ENCODE results near the gene PDHX. TPM values are rescaled to one million over a fixed set of nuclear protein-coding genes. Genes with fewer than 3 reads are reported as not detected.

PDHX gene
- total and polyA plus RNA-seq, 2 of the 4 experiments (the other 2 are of a cell fraction): 19.8 to 26.7 TPM

- no peaks in the 10 kb centered on the region for H3K9me3 ChIP-seq (ENCODE audit: control insufficient read depth, insufficient read depth, low read length)
- CTCF ChIA-PET: interaction anchor here (0.6 kb wide), 1 partner anchor 12 kb away, joined by 3 read pairs; no protein-coding TSS in a partner anchor
- TF ChIP-seq CTCF (conservative IDR thresholded peaks at IDR 0.05; ENCODE audit: low read depth, low read length): no peak
- TF ChIP-seq RCOR1 (IDR thresholded peaks at IDR 0.05; ENCODE audit: insufficient replicate concordance, low read length): no peak
- no peak for TF ChIP-seq MXI1 (IDR thresholded peaks at IDR 0.05; ENCODE audit: borderline replicate concordance, low read depth, low read length)
- TF ChIP-seq MAFK (IDR thresholded peaks at IDR 0.05; ENCODE audit: low read depth, low read length): no peak
- TF ChIP-seq MAZ (IDR thresholded peaks at IDR 0.05; ENCODE audit: borderline replicate concordance, low read depth, low read length): no peak
- no peak for TF ChIP-seq ELK1 (IDR thresholded peaks at IDR 0.05; ENCODE audit: borderline replicate concordance, low read depth, low read length)
- no peak for TF ChIP-seq RAD21 (IDR thresholded peaks at IDR 0.05; ENCODE audit: low read length)
- no peak for TF ChIP-seq RFX5 (IDR thresholded peaks at IDR 0.05; ENCODE audit: low read depth, low read length)
- no peak for TF ChIP-seq CEBPB (IDR thresholded peaks at IDR 0.05; ENCODE audit: low read depth, low read length)
- TF ChIP-seq BHLHE40 (IDR thresholded peaks at IDR 0.05; ENCODE audit: low read depth, low read length): no peak
- no peak for TF ChIP-seq POLR2A (IDR thresholded peaks at IDR 0.05; ENCODE audit: low read depth, low read length)
- TF ChIP-seq SMC3 (IDR thresholded peaks at IDR 0.05; ENCODE audit: low read depth, low read length): no peak
- no peak for TF ChIP-seq CHD1 (IDR thresholded peaks at IDR 0.05; ENCODE audit: low read depth, low read length)
- TF ChIP-seq NFE2L2 (IDR thresholded peaks at IDR 0.05; ENCODE audit: low read depth, low read length): no peak
- no peak for TF ChIP-seq FOS (IDR thresholded peaks at IDR 0.05; ENCODE audit: low read depth, low read length)
Observed at GRCh38 chr11:35017528-35018342, 101.3 kb downstream of the PDHX start.

More at GRCh38 chr11:35017528-35018342, 101.3 kb downstream of the PDHX start:
- H3K79me1 ChIP-seq (ENCODE audit: low read depth in 1 of 2, low read length in 2 of 2): peaks cover 4 to 21% of the 10 kb centered on the region in 2 experiments; a peak in 2 of 4 replicates
- H4K8ac ChIP-seq (ENCODE audit: low read depth in 2 of 2, low read length in 2 of 2): peak overlapping the region in 1 of 2 experiments; percentile 74; a peak in 2 of 4 replicates
- H2AFZ ChIP-seq (replicated peaks; ENCODE audit: low read length, poor library complexity): peak overlapping the region; percentile 36
- H3K4me2 ChIP-seq (ENCODE audit: low read depth, low read length): no peak overlapping the region
- no peak overlapping the region for H3K56ac ChIP-seq (ENCODE audit: extremely low read depth, insufficient read depth, low read length)
- no peak overlapping the region for H4K5ac ChIP-seq (ENCODE audit: low read depth, low read length)
- in situ Hi-C loops (cut with MboI; ENCODE audit: low sequenced_read_pairs) (no loop called here), dilution Hi-C loops (cut with HindIII; ENCODE audit: low sequenced_read_pairs, unreplicated experiment) (no loop called here), intact Hi-C loops (cut with micrococcal nuclease) (no loop called here)
- H2BK5ac ChIP-seq (ENCODE audit: low read depth, low read length, poor library complexity, severe bottlenecking): no peak overlapping the region
- no peak overlapping the region for H3K27ac ChIP-seq (ENCODE audit: insufficient read depth, low read length)
- H3K14ac ChIP-seq (replicated peaks; ENCODE audit: low read depth, low read length): peak overlapping the region; percentile 91
- H3K4ac ChIP-seq (ENCODE audit: low read depth, low read length): peak overlapping the region; percentile 78
- H4K20me1 ChIP-seq (ENCODE audit: insufficient read depth, low read length): no peaks in the 10 kb centered on the region
- WGBS, 2 experiments (ENCODE audit: extremely low coverage in 2 of 2, insufficient read length in 1 of 2): 79% methylated on average over 5 of the region's 8 CpGs; no CpG with 5 or more reads in 1 of the 2 experiments
- no peaks in the 10 kb centered on the region for H3K27me3 ChIP-seq (ENCODE audit: control insufficient read depth, insufficient read depth, low read length)
- peak overlapping the region; percentile 96 for H2AK5ac ChIP-seq (ENCODE audit: low read depth, low read length)
- H3K4me1 ChIP-seq (ENCODE audit: control insufficient read depth, insufficient read depth, low read length): peaks cover 12% of the 10 kb centered on the region
- peak; percentile 34 for DNase-seq
- H3K36me3 ChIP-seq (ENCODE audit: control insufficient read depth, insufficient read depth, low read length): no peaks in the 10 kb centered on the region
- H3K9ac ChIP-seq (ENCODE audit: low read depth, low read length): no peak overlapping the region
- H3K18ac ChIP-seq (ENCODE audit: low read depth, low read length): peak overlapping the region; percentile 51; the same call in 1 of the 2 replicates
- no peak overlapping the region for H2AK9ac ChIP-seq (replicated peaks; ENCODE audit: low read depth, low read length, poor library complexity)
- no TSS peak for BruUV-seq (replicated peaks)
- H3K23ac ChIP-seq (ENCODE audit: low read depth, low read length): peak overlapping the region; percentile 77
- peak overlapping the region; percentile 85; the same call in 2 of the 3 replicates for H2BK15ac ChIP-seq (ENCODE audit: low read depth, low read length)
- POLR2A ChIA-PET (ENCODE audit: unreplicated experiment): interaction anchor here (0.7 to 1.2 kb wide), 2 partner anchors 13 to 124 kb away, joined by 3 read pairs; no protein-coding TSS in a partner anchor
- H3K9me1 ChIP-seq (ENCODE audit: insufficient read depth, low read length): peaks cover 14% of the 10 kb centered on the region
- H2BK20ac ChIP-seq (ENCODE audit: low read depth, low read length): peak overlapping the region; percentile 82
- peak overlapping the region; percentile 75 for H2BK120ac ChIP-seq (ENCODE audit: low read depth, low read length)
- H3K4me3 ChIP-seq (ENCODE audit: insufficient read depth, low read depth, low read length): no peak overlapping the region
- H4K91ac ChIP-seq (ENCODE audit: insufficient read depth, low read depth, low read length): peak overlapping the region; percentile 58
- ATAC-seq (ENCODE audit: low read depth): no peak
